ENCODE data around the gene FRMD3.

GRCh38 chr9:83483223-83483622 is 55.0 kb downstream of the FRMD3 start:
- TF ChIP-seq GATA2 (IDR thresholded peaks at IDR 0.05; ENCODE audit: low read depth, low read length) (no peak), GATA3 (IDR thresholded peaks at IDR 0.05; ENCODE audit: low read depth, low read length) (no peak)
